ENCODE results near the gene ITGB2. TPM values are rescaled to one million over a fixed set of nuclear protein-coding genes. Genes with fewer than 3 reads are reported as not detected.

The ITGB2 gene
- total RNA-seq, 1 experiment from 2014 or later, result 6.0 TPM

DNA sequence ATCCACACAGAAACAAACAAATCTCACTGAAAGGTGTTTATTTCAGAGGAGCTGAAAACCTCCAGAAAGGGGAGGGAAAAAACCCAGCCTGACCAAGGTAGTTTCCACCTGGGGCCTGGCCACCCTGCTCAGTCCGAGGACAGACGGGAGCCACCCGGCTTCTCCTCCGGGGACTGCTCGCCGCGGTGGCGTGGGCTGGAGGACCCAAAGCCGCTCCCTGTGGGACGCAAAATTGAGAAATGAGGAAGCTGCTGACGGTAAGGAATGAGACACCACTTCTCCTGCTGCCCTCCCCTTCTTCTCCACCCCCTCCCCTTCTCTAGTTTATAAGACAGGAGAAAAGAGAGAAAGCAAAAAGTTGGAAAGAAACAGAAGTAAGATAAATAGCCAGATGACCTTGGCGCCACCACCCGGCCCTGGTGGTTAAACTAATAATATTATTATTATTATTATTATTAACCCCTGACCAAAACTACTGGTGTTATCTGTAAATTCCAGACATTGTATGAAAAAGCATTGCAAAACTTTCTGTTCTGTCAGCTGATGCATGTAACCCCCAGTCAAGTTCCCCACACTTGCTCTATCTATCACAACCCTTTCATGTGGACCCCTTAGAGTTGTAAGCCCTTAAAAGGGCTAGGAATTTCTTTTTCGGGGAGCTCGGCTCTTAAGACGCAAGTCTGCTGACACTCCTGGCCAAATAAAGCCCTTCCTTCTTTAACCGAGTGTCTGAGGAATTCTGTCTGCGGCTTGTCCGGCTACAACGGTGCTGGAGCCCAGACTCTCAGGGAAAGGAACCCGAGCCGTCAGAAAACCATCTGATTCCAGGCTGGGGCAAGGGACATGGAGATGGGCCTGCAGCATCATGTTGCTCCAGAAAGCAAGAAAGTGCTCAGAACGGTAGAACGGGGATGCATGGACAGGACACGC lies 12.5 kb downstream of the ITGB2 start:
- Histone ChIP-seq H4K20me1 (ENCODE audit: insufficient read depth) (no peaks in the 10 kb centered on the region), H3K36me3 (ENCODE audit: low read depth) (no peaks in the 10 kb centered on the region), H2AFZ (no peak overlapping the region), H3K27me3 (ENCODE audit: insufficient read depth, low read depth) (no peaks in the 10 kb centered on the region), H3F3A (ENCODE audit: insufficient read depth, low read depth) (peaks cover 7% of the 10 kb centered on the region; the same call in 1 of the 2 replicates), H3K79me2 (ENCODE audit: low read depth) (no peaks in the 10 kb centered on the region), H3K27ac (no peak overlapping the region), H3K4me2 (no peak overlapping the region), H3K4me1 (replicated peaks; ENCODE audit: insufficient read depth) (peaks cover 26% of the 10 kb centered on the region), H3K4me3 (no peak overlapping the region), H3K9me3 (ENCODE audit: insufficient read depth, low read depth) (no peaks in the 10 kb centered on the region), H3K9me2 (ENCODE audit: insufficient read depth) (no peaks in the 10 kb centered on the region)
- no TSS peak for BruUV-seq (replicated peaks)
- no peak for TF ChIP-seq EZH2 (IDR thresholded peaks at IDR 0.05; ENCODE audit: low read depth)
- TF ChIP-seq, protein P1, sequence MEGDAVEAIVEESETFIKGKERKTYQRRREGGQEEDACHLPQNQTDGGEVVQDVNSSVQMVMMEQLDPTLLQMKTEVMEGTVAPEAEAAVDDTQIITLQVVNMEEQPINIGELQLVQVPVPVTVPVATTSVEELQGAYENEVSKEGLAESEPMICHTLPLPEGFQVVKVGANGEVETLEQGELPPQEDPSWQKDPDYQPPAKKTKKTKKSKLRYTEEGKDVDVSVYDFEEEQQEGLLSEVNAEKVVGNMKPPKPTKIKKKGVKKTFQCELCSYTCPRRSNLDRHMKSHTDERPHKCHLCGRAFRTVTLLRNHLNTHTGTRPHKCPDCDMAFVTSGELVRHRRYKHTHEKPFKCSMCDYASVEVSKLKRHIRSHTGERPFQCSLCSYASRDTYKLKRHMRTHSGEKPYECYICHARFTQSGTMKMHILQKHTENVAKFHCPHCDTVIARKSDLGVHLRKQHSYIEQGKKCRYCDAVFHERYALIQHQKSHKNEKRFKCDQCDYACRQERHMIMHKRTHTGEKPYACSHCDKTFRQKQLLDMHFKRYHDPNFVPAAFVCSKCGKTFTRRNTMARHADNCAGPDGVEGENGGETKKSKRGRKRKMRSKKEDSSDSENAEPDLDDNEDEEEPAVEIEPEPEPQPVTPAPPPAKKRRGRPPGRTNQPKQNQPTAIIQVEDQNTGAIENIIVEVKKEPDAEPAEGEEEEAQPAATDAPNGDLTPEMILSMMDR (conservative IDR thresholded peaks at IDR 0.05), result no peak
- POLR2A ChIA-PET (ENCODE audit: unreplicated experiment), result no interaction called here
- CTCF ChIA-PET, result no interaction called here
- intact Hi-C loops (cut with micrococcal nuclease; ENCODE audit: unreplicated experiment), result no loop called here
- DNase-seq, result no peak

DNA sequence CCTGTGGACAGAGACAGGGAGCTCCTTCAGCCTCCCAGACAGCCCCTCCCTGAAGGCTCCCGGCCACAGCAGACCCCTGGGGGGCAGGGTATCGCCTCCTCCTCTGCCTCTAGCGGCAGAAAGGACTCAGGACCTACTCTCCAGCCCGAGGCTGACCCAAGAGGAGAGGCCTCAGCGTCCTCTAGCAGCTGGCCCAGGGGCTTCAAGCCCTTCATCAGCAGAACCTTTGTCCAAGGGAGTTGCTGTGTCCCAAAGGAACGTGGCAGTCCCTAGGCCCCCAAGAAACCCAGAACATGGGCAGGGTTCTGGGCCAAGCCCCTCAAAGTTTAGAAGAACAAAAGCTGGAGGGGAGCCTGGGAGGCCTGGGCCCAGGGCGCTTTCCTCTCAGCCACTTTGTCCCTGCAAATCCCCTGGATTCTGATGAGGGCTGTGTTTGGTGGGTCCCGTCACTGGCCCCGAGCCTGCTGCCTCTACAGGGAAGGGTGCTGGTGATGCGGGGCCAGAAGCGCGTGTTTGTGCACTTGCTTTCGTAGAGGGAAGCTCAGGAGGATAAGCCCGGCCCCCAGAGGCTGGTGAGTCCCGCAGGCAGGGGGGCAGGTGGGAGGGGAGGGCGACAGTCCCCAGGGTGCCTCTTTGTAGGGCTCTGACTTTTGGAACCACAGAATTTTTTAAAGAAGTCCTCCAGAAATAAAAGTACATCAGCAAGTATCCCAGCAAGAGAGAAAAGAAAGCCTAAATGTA lies 13.3 kb downstream of the ITGB2 start:
- CTCF ChIA-PET, result no interaction called here
- peaks cover 9% of the 10 kb centered on the region for H3F3A ChIP-seq (ENCODE audit: insufficient read depth, low read depth)
- no peaks in the 10 kb centered on the region for H3K27me3 ChIP-seq (ENCODE audit: insufficient read depth, low read depth)
- no peaks in the 10 kb centered on the region for H3K9me2 ChIP-seq (ENCODE audit: insufficient read depth)
- POLR2A ChIA-PET (ENCODE audit: unreplicated experiment), result no interaction called here
- H3K36me3 ChIP-seq (ENCODE audit: low read depth), result no peaks in the 10 kb centered on the region
- H3K4me3 ChIP-seq, result no peak overlapping the region
- DNase-seq, result no peak
- H3K9me3 ChIP-seq (ENCODE audit: insufficient read depth, low read depth), result no peaks in the 10 kb centered on the region
- no peaks in the 10 kb centered on the region for H4K20me1 ChIP-seq (ENCODE audit: insufficient read depth)
- no TSS peak for BruUV-seq (replicated peaks)
- peaks cover 21% of the 10 kb centered on the region for H3K4me1 ChIP-seq (replicated peaks; ENCODE audit: insufficient read depth)
- H3K27ac ChIP-seq, result no peak overlapping the region
- no peak overlapping the region for H3K4me2 ChIP-seq
- H3K79me2 ChIP-seq (ENCODE audit: low read depth), result no peaks in the 10 kb centered on the region
- H2AFZ ChIP-seq, result no peak overlapping the region
- no peak for TF ChIP-seq EZH2 (IDR thresholded peaks at IDR 0.05; ENCODE audit: low read depth)
- intact Hi-C loops (cut with micrococcal nuclease; ENCODE audit: unreplicated experiment), result no loop called here

- no peak overlapping the region for H3K27ac ChIP-seq
- H3K4me2 ChIP-seq, result no peak overlapping the region
- no peaks in the 10 kb centered on the region for H3K27me3 ChIP-seq (ENCODE audit: insufficient read depth, low read depth)
- ChIA-PET CTCF (no interaction called here), POLR2A (ENCODE audit: unreplicated experiment) (interaction anchor here (0.5 kb wide), 1 partner anchor 23 kb away, joined by 4 read pairs; no protein-coding TSS in a partner anchor)
- peaks cover 14% of the 10 kb centered on the region for H3F3A ChIP-seq (ENCODE audit: insufficient read depth, low read depth)
- H3K4me1 ChIP-seq (replicated peaks; ENCODE audit: insufficient read depth), result peaks cover 4% of the 10 kb centered on the region
- H2AFZ ChIP-seq, result no peak overlapping the region
- H3K9me2 ChIP-seq (ENCODE audit: insufficient read depth), result no peaks in the 10 kb centered on the region
- intact Hi-C loops (cut with micrococcal nuclease; ENCODE audit: unreplicated experiment), result no loop called here
- BruUV-seq (replicated peaks), result no TSS peak
- no peaks in the 10 kb centered on the region for H4K20me1 ChIP-seq (ENCODE audit: insufficient read depth)
- H3K4me3 ChIP-seq, result no peak overlapping the region
- no peaks in the 10 kb centered on the region for H3K36me3 ChIP-seq (ENCODE audit: low read depth)
- no peak for DNase-seq
- H3K9me3 ChIP-seq (ENCODE audit: insufficient read depth, low read depth), result no peaks in the 10 kb centered on the region
- TF ChIP-seq, protein P1 (conservative IDR thresholded peaks at IDR 0.05), result no peak
- no peak for TF ChIP-seq EZH2 (IDR thresholded peaks at IDR 0.05; ENCODE audit: low read depth)
- H3K79me2 ChIP-seq (ENCODE audit: low read depth), result no peaks in the 10 kb centered on the region
These were observed 15.0 kb downstream of the ITGB2 start for GRCh38 chr21:44905728-44906090.
